GM21717 (cell line): ENCODE measurements around the gene OTX2.

Experiments
- ATAC-seq: cut with Tn5 transposase; IDR thresholded peaks from one replicate; pipeline ENCODE4 v1.9.1; 2021; ENCODE audit warnings: mild to moderate bottlenecking, moderate library complexity; ENCODE audit not compliant: unreplicated experiment

Gene OTX2

GRCh38 chr14:56810147-56810719 is at the start of gene OTX2:
Gene OTX2 (minus strand): TSS chr14:56810479. CDS start chr14:56805456, 5,023 bp downstream.
- no peak for ATAC-seq

- ATAC-seq: no peak
Observed at GRCh38 chr14:56858422-56858821, 48.1 kb upstream of the OTX2 start.

- no peak for ATAC-seq
Observed at GRCh38 chr14:56857216-56857615, 46.9 kb upstream of the OTX2 start.

- no peak for ATAC-seq
Observed at GRCh38 chr14:56855891-56856461, 45.7 kb upstream of the OTX2 start.

- ATAC-seq: no peak
Observed at GRCh38 chr14:56854325-56854724, 44.0 kb upstream of the OTX2 start.

GRCh38 chr14:56846970-56847930 is 37.0 kb upstream of the OTX2 start:
- no peak for ATAC-seq

- no peak for ATAC-seq
Observed at GRCh38 chr14:56844406-56845002, 34.2 kb upstream of the OTX2 start.

- no peak for ATAC-seq
Observed at GRCh38 chr14:56841611-56842010, 31.3 kb upstream of the OTX2 start.

- no peak for ATAC-seq
Observed at GRCh38 chr14:56840221-56840620, 29.9 kb upstream of the OTX2 start.

- no peak for ATAC-seq
Observed at GRCh38 chr14:56829151-56829550, 18.9 kb upstream of the OTX2 start.

- ATAC-seq: no peak
Observed at GRCh38 chr14:56826214-56826613, 15.9 kb upstream of the OTX2 start.

GRCh38 chr14:56821805-56822610 is 11.7 kb upstream of the OTX2 start:
- ATAC-seq: no peak

GRCh38 chr14:56821177-56821576 is 10.9 kb upstream of the OTX2 start:
- ATAC-seq: no peak

GRCh38 chr14:56817396-56817921 is 7.2 kb upstream of the OTX2 start:
- ATAC-seq: no peak

- ATAC-seq: no peak
Observed at GRCh38 chr14:56816574-56817391, 6.5 kb upstream of the OTX2 start.

- no peak for ATAC-seq
Observed at GRCh38 chr14:56815745-56816144, 5.5 kb upstream of the OTX2 start.

GRCh38 chr14:56814969-56815700 is 4.9 kb upstream of the OTX2 start:
- no peak for ATAC-seq

- ATAC-seq: no peak
Observed at GRCh38 chr14:56814519-56814959, 4.3 kb upstream of the OTX2 start.

GRCh38 chr14:56813143-56813551 is 2.9 kb upstream of the OTX2 start:
- ATAC-seq: no peak
